ENCODE results near the gene MEF2A. TPM values are rescaled to one million over a fixed set of nuclear protein-coding genes. Genes with fewer than 3 reads are reported as not detected.

MEF2A gene
- polyA plus RNA-seq, 3 donors, result 43.2 to 55.9 (median 55.1) TPM

GRCh38 chr15:99692825-99693224 lies 127.0 kb downstream of the MEF2A start:
- DNase-seq, result no peak

- no peak for DNase-seq
Observed at GRCh38 chr15:99696096-99696495, 130.3 kb downstream of the MEF2A start.

- no peak for DNase-seq
Observed at GRCh38 chr15:99702895-99703602, 137.3 kb downstream of the MEF2A start.

- peak; percentile 74 for DNase-seq
Observed at GRCh38 chr15:99703603-99704443, 138.0 kb downstream of the MEF2A start.

- peak; percentile 86 for DNase-seq
Observed at GRCh38 chr15:99704444-99704838, 138.7 kb downstream of the MEF2A start.

GRCh38 chr15:99706557-99707303 lies 140.9 kb downstream of the MEF2A start:
- no peak for DNase-seq

GRCh38 chr15:99707473-99708270 lies 141.9 kb downstream of the MEF2A start:
- DNase-seq, result no peak

GRCh38 chr15:99708563-99708962 lies 142.8 kb downstream of the MEF2A start:
- DNase-seq, result no peak

- DNase-seq, result no peak
Observed at GRCh38 chr15:99709243-99709986, 143.6 kb downstream of the MEF2A start.

GRCh38 chr15:99711625-99712024 lies 145.8 kb downstream of the MEF2A start:
- no peak for DNase-seq

- no peak for DNase-seq
Observed at GRCh38 chr15:99712415-99712814, 146.6 kb downstream of the MEF2A start.

GRCh38 chr15:99716540-99717095 lies 150.8 kb downstream of the MEF2A start:
- no peak for DNase-seq

GRCh38 chr15:99717161-99718009 lies 151.6 kb downstream of the MEF2A start:
- DNase-seq, result no peak

GRCh38 chr15:99718421-99718820 lies 152.6 kb downstream of the MEF2A start:
- DNase-seq, result no peak

- DNase-seq, result no peak
Observed at GRCh38 chr15:99719096-99719541, 153.3 kb downstream of the MEF2A start.

GRCh38 chr15:99720533-99720932 lies 154.7 kb downstream of the MEF2A start:
- no peak for DNase-seq

- no peak for DNase-seq
Observed at GRCh38 chr15:99721104-99721778, 155.5 kb downstream of the MEF2A start.

GRCh38 chr15:99721896-99722295 lies 156.1 kb downstream of the MEF2A start:
- no peak for DNase-seq

GRCh38 chr15:99722406-99722805 lies 156.6 kb downstream of the MEF2A start:
- no peak for DNase-seq

Measured in renal pelvis (tissue), 4 donors.